Mucosa of descending colon (tissue), 3 donors: ENCODE results near the gene SERPINI2. TPM values are rescaled to one million over a fixed set of nuclear protein-coding genes. Genes with fewer than 3 reads are reported as not detected.

Source experiments
- ATAC-seq: fragments of 200-7000 bp; cut with Tn5 transposase; one replicate; pipeline ENCODE4 v1.9.1; 2020; ENCODE audit warnings: mild to moderate bottlenecking, moderate library complexity
- DNase-seq, 3 donors: peaks; one replicate each; pipeline ENCODE4 v3.0.0-alpha.2; 2020
- H3K36me3 ChIP-seq: fragments of 200-600 bp; one replicate; pipeline ENCODE4 v1.8.0; 2021; ENCODE audit warnings: low read depth, mild to moderate bottlenecking
- H3K4me1 ChIP-seq: fragments of 200-600 bp; one replicate; pipeline ENCODE4 v1.8.0; 2021; ENCODE audit warnings: low read depth, mild to moderate bottlenecking
- H3K4me3 ChIP-seq: fragments of 200-600 bp; one replicate; pipeline ENCODE4 v1.8.0; 2021; ENCODE audit warnings: mild to moderate bottlenecking
- H3K9me3 ChIP-seq: fragments of 200-600 bp; one replicate; pipeline ENCODE4 v1.8.0; 2021; ENCODE audit warnings: mild to moderate bottlenecking
- intact Hi-C, 2 donors: fragments of 100-400 bp; cut with DNase I in 1 of 2; cut with micrococcal nuclease in 1 of 2; formaldehyde crosslinking; loops; one replicate each; pipeline versions ENCODE4 v1.11.0 to v1.11.1; 2022; cut with DNase I, micrococcal nuclease
- total RNA-seq, 3 donors: library from RNA; stranded (reverse); fragmentation: NEBNext Ultra II Directional in 2 of 3; extraction: Animal tissue kit (Norgen Biotek cat#: 25700) in 2 of 3; gene quantifications; one replicate each; pipeline versions ENCODE4 v1.2.1 to v1.2.4, GENCODE V29; 2021 to 2023
- TF ChIP-seq, protein P1 (sequence below): fragments of 200-600 bp; IDR thresholded peaks from one replicate; pipeline ENCODE4 v1.8.0; 2022; ENCODE audit warnings: antibody characterized with exemption, mild to moderate bottlenecking
- donor health status: DM: no; HTN: no; CAD: no; lungs with moderate emphysema.
- donor health status: DM: no; HTN: no; CAD: no.
- donor health status: DM: no; HTN: yes; CAD: no.

SERPINI2 gene
- total RNA-seq, 3 donors from 2014 or later, result not detected

DNA sequence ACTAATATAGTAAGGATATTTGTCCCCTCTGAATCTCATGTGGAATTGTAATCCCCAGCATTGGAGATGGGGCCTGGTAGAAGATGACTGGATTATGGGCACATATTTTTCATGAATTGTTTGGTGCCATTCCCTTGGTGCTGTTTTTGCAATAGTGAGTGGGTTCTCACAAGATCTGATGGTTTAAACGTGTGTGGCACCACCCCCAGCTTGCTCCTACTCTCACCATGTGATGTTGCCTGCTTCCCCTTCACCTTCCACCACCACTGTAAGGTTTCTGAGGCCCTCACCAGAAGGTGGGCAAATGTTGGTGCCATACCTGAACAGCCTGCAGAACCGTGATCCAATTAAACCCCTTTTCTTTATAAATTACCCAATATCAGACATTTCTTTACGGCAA is 28.1 kb upstream of the SERPINI2 start:
- TF ChIP-seq, protein P1, sequence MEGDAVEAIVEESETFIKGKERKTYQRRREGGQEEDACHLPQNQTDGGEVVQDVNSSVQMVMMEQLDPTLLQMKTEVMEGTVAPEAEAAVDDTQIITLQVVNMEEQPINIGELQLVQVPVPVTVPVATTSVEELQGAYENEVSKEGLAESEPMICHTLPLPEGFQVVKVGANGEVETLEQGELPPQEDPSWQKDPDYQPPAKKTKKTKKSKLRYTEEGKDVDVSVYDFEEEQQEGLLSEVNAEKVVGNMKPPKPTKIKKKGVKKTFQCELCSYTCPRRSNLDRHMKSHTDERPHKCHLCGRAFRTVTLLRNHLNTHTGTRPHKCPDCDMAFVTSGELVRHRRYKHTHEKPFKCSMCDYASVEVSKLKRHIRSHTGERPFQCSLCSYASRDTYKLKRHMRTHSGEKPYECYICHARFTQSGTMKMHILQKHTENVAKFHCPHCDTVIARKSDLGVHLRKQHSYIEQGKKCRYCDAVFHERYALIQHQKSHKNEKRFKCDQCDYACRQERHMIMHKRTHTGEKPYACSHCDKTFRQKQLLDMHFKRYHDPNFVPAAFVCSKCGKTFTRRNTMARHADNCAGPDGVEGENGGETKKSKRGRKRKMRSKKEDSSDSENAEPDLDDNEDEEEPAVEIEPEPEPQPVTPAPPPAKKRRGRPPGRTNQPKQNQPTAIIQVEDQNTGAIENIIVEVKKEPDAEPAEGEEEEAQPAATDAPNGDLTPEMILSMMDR, result no peak
- H3K9me3 ChIP-seq, result no peaks in the 10 kb centered on the region
- intact Hi-C loops, result no loop called here
- no peaks in the 10 kb centered on the region for H3K4me1 ChIP-seq
- DNase-seq (no peak), ATAC-seq (no peak)
- no peaks in the 10 kb centered on the region for H3K36me3 ChIP-seq
- no peak overlapping the region for H3K4me3 ChIP-seq

DNA sequence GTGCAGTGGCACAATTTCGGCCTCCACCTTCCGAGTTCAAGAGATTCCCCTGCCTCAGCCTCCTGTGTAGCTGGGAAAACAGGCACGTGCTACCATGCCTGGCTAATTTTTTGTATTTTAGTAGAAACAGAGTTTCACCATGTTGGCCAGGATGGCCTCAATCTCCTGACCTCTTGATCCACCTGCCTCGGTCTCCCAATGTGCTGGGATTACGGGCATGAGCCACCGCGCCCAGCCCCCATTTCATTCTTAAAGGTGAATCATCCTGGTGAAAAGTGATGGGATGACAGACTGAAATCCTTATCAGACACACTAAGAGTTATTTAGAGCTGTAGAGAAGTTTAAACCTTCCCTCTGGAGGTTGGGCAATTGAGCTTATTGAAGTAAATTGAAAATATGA is 24.1 kb upstream of the SERPINI2 start:
- TF ChIP-seq, protein P1, result no peak
- no peak for DNase-seq
- intact Hi-C loops, result no loop called here
- Histone ChIP-seq H3K9me3 (no peaks in the 10 kb centered on the region), H3K4me3 (no peak overlapping the region), H3K36me3 (no peaks in the 10 kb centered on the region), H3K4me1 (no peaks in the 10 kb centered on the region)
- no peak for ATAC-seq

DNA sequence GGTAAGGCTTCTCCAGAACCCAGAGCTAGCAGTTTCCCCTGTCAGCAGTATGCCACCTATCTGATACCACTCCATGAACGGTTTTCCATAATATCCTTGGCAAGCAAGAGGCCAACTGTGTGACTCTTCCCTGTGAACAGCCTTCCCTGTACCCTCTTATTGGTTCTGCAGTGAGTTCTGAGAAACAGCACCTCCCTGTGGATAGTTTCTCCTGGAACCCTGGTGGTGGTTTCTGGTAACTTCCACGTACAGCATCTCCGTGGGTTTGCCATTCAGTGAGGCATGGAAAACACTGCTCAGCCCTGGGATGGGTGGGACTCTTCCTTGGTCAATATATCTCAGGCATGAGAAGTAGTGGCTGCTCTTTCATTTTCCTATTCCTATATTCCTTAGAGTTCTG is 19.4 kb upstream of the SERPINI2 start:
- DNase-seq (no peak), ATAC-seq (peak; percentile 17)
- Histone ChIP-seq H3K36me3 (no peaks in the 10 kb centered on the region), H3K4me1 (no peaks in the 10 kb centered on the region), H3K4me3 (no peak overlapping the region), H3K9me3 (no peaks in the 10 kb centered on the region)
- intact Hi-C loops, result no loop called here
- TF ChIP-seq, protein P1, result no peak

DNA sequence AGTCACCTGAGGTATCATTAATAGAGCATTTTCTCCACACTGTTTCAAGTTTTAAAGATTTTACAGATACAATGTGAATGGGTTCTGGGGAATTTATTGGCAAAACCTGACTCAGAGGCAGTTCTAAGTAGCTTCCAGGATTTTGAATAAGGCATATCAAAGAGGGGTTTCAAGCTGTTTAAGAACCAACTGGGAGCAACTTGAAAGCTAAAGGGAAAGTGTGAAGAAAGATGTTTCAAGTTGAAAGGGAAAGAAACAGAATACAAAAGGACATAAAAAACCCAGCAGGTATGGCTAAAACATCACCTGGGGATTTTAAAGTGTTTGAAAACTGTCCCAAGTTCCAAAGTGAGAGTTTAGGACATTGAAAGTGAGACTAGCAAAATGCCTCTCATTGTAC is 17.8 kb upstream of the SERPINI2 start:
- DNase-seq (no peak), ATAC-seq (no peak)
- Histone ChIP-seq H3K9me3 (no peaks in the 10 kb centered on the region), H3K36me3 (no peaks in the 10 kb centered on the region), H3K4me1 (no peaks in the 10 kb centered on the region), H3K4me3 (no peak overlapping the region)
- TF ChIP-seq, protein P1, result no peak
- intact Hi-C loops, result no loop called here

DNA sequence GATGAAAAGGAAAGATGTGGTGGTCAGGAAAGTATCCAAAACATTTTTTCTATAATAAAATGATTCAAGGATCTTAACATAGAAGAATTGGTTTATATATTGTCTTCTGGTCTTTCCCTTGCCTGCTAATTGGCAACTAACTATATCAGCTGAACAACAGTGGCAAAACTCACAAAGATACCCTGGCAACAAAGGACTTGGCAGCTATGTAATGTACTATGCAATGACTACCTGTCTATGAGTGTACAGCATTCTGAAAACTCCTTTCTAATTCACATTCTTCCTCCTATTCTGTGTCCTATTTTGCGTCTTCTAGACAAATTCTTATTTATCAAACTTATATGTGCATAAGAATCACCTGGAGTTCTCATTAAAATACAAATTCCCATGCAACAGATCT is 15.7 kb upstream of the SERPINI2 start:
- Histone ChIP-seq H3K4me1 (no peaks in the 10 kb centered on the region), H3K36me3 (no peaks in the 10 kb centered on the region), H3K9me3 (no peaks in the 10 kb centered on the region), H3K4me3 (no peak overlapping the region)
- TF ChIP-seq, protein P1, result no peak
- ATAC-seq (no peak), DNase-seq (no peak)
- intact Hi-C loops, result no loop called here

DNA sequence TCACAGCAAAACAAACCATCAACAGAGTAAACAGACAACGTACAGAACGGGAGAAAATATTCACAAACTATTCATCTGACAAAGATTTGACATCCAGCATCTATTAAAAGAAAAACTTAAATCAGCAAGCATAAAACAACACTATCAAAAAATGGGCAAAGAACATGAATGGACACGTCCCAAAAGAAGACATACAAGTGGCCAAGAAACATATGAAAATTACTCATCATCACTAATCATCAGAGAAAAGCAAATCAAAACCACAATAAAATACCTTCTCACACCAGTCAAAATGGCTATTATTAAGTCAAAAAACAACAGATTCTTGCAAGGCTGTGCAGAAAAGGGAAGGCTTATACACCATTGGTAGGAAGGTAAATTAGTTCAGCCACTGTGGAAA is 13.7 kb upstream of the SERPINI2 start:
- Histone ChIP-seq H3K36me3 (no peaks in the 10 kb centered on the region), H3K4me1 (no peaks in the 10 kb centered on the region), H3K4me3 (no peak overlapping the region), H3K9me3 (no peaks in the 10 kb centered on the region)
- TF ChIP-seq, protein P1, result no peak
- intact Hi-C loops, result no loop called here
- no peak for ATAC-seq
- DNase-seq, result no peak
